ENCODE data around the gene TACR3. TPM values are rescaled to one million over a fixed set of nuclear protein-coding genes. Genes with fewer than 3 reads are reported as not detected.

Gene TACR3, protein sequence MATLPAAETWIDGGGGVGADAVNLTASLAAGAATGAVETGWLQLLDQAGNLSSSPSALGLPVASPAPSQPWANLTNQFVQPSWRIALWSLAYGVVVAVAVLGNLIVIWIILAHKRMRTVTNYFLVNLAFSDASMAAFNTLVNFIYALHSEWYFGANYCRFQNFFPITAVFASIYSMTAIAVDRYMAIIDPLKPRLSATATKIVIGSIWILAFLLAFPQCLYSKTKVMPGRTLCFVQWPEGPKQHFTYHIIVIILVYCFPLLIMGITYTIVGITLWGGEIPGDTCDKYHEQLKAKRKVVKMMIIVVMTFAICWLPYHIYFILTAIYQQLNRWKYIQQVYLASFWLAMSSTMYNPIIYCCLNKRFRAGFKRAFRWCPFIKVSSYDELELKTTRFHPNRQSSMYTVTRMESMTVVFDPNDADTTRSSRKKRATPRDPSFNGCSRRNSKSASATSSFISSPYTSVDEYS
- not detected in 2 replicates for total RNA-seq

DNA sequence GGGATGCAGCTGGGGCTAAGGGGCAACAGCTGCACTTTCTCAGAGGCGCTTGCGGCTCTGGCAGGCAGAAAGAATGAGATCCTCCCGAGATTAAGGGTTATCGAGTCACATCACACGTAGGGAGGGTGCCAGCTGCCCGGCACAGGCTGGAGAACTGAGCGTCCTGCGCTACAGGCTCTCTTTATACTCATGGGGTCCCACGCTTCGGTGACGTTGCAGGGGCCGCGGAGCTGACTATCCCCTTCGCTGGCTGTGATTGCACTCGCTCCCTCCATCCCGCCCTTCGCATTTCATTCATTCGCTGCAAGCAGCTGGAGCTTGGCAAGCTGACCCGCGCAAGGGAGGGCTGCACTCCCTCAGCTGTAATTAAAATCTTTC, at the start of gene TACR3:
Gene TACR3, minus strand, starts transcription at position 156 of the 378 bp plus-strand sequence. CDS start 310 bp downstream, outside the sequence.

